PC-3 (cell line): ENCODE measurements around the gene EMILIN2.

Source experiments
- CTCF ChIP-seq: fragments of 300-600 bp; sonication (generic); conservative IDR thresholded peaks from 2 replicates; pipeline ENCODE4 v1.5.1; 2017; ENCODE audit warnings: antibody characterized with exemption, low read depth, mild to moderate bottlenecking, low read length
- EZH2 ChIP-seq: fragments of 300-600 bp; sonication (generic); IDR thresholded peaks from one replicate; pipeline ENCODE4 v1.6.1; 2017; ENCODE audit warnings: antibody characterized with exemption, mild to moderate bottlenecking, low read length; ENCODE audit not compliant: unreplicated experiment

DNA sequence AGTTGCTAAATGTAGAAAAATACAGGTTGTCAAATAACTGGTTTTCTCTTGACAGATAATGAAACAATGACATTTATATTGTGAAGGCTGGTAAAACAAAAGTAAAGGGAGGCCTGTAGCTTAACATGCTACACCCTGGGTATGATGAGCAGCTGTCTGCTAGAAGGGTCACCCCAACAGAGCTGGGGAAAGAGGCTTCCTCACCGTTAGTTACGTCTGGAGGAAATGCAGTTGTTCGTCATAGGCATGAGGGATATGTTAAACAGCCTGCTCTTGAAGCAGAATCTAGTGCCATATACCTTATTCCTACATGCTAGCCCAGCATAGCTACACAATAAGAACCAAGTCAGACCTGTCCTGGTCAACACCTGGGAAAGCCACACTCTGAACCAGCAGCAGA, 116.2 kb downstream of the EMILIN2 start:
- TF ChIP-seq CTCF: no peak
- TF ChIP-seq EZH2: no peak
